ENCODE results near the gene SH2D5. TPM values are rescaled to one million over a fixed set of nuclear protein-coding genes. Genes with fewer than 3 reads are reported as not detected.

Gene SH2D5
- total RNA-seq, 1 donor from 2014 or later, result 5.9 TPM

DNA sequence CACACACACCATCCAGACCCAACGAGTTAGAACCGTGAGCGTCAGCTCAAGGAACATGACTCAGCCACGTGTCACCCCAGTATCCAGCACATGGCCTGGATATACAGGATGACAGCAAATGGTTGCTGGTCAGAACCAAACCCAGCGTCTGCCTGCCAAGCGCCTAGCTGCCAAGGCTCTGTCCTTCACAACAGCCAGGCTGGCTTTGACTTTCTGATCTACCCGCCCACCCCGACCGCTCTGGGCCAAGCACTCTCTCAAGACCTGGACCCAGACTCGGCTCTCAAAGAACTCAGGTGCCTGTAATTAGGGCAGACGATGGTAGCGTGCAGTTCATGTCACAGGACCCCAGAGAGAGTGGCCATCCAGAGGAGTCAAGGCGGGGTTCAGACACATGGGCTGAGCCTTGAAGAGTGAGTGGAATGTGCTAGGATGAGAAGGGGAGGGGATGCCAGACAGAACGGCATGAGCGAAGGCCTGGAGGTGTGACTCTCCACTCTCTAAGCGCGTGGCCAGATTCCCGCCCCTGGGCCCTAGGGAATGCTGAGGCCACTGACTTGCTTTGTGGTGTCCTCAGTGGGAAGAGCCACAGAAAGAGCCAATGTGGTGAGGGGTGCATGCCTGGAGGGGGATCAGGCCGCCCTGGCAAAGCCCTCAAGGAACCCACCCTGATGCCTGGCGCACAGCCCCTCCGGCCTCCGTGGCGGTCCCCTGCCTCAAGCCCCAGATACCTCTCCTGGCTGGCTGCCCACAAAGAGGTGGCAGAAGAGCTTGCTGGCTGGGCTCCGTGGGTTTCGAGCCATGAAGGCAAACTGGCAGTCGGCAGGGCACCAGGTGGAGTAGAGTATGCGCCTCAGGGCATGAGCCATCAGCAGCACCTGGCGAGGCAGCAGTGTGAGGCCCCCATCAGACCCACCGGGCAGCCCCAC, 7.0 kb downstream of the SH2D5 start:
- Histone ChIP-seq H3K4me2 (ENCODE audit: low read length) (no peak overlapping the region), H3K4me1 (ENCODE audit: insufficient read depth, low read length) (no peaks in the 10 kb centered on the region), H3K9me3 (ENCODE audit: insufficient read depth, low read depth, low read length) (no peaks in the 10 kb centered on the region), H2AFZ (ENCODE audit: low read depth, low read length) (no peak overlapping the region), H3K4me3 (ENCODE audit: insufficient read depth, low read depth, low read length) (no peak overlapping the region), H3K27me3 (ENCODE audit: insufficient read depth, low read length) (peaks cover 3% of the 10 kb centered on the region), H3K36me3 (ENCODE audit: insufficient read depth, low read length) (no peaks in the 10 kb centered on the region), H3K27ac (ENCODE audit: low read depth, low read length) (no peak overlapping the region), H4K20me1 (ENCODE audit: insufficient read depth, low read length) (no peaks in the 10 kb centered on the region), H3K9ac (ENCODE audit: low read length) (no peak overlapping the region), H3K79me2 (ENCODE audit: insufficient read depth, low read length) (no peaks in the 10 kb centered on the region)
- TF ChIP-seq, protein P1, sequence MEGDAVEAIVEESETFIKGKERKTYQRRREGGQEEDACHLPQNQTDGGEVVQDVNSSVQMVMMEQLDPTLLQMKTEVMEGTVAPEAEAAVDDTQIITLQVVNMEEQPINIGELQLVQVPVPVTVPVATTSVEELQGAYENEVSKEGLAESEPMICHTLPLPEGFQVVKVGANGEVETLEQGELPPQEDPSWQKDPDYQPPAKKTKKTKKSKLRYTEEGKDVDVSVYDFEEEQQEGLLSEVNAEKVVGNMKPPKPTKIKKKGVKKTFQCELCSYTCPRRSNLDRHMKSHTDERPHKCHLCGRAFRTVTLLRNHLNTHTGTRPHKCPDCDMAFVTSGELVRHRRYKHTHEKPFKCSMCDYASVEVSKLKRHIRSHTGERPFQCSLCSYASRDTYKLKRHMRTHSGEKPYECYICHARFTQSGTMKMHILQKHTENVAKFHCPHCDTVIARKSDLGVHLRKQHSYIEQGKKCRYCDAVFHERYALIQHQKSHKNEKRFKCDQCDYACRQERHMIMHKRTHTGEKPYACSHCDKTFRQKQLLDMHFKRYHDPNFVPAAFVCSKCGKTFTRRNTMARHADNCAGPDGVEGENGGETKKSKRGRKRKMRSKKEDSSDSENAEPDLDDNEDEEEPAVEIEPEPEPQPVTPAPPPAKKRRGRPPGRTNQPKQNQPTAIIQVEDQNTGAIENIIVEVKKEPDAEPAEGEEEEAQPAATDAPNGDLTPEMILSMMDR (IDR thresholded peaks at IDR 0.05; ENCODE audit: insufficient read depth, low read depth, low read length), result no peak
- TF ChIP-seq EZH2 (IDR thresholded peaks at IDR 0.05; ENCODE audit: insufficient read depth, low read length), result no peak
- Mint-ChIP-seq H3K27me3 (ENCODE audit: low read depth, unreplicated experiment) (peaks cover 14% of the 10 kb centered on the region), H3K27ac (ENCODE audit: unreplicated experiment) (no peak overlapping the region), H3K36me3 (ENCODE audit: low read depth, unreplicated experiment) (peaks cover 2% of the 10 kb centered on the region), H3K4me3 (ENCODE audit: unreplicated experiment) (no peak overlapping the region), H3K4me1 (ENCODE audit: low read depth, unreplicated experiment) (peaks cover 2% of the 10 kb centered on the region), H3K9me3 (ENCODE audit: unreplicated experiment) (no peaks in the 10 kb centered on the region)
- DNase-seq (ENCODE audit: low read depth), result peak; percentile 47
- FAIRE-seq, result no peak

DNA sequence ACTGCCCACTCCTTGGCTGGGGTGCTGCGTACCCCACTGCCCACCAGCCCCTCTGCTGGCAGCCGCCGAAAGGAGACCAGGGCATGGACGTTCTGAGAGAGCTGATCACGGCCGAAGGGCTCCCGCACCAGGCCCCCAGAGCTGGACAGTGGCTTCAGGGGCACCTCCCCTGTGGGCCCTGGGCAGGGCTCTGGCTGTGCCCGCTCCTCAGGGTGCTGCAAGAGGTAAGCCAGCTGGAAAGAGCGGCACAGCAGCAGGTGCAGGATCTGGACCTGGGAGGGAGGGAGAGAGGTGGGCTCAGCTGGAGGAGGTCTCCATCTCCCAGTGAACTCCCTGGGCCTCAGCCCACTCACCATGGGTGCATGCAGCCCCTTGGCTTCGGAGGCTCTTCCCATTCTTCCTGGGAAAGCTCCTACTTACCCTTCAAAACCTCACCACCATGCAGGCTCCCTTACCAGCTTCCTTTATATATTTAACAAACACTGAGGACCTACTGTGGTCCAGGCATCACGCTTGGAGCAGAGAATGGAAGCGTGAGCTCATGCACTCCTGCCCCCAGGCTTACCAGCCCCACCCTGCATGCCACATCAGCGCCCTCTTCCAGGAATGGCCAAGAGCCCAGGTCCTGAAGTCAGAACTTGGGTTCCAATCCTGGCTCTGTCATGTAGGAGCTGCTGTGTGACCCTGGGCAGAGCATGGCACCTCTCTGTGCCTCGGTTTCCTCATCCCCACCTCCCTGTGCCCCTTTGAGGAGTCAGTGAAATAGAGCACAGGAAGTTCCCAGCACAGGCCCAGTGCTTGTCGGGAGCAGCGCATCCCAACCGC, 7.9 kb downstream of the SH2D5 start:
- H3K27ac ChIP-seq (ENCODE audit: low read depth, low read length), result no peak overlapping the region
- H3K4me1 ChIP-seq (ENCODE audit: insufficient read depth, low read length), result no peaks in the 10 kb centered on the region
- FAIRE-seq, result no peak
- H3K36me3 ChIP-seq (ENCODE audit: insufficient read depth, low read length), result no peaks in the 10 kb centered on the region
- no peaks in the 10 kb centered on the region for H3K27me3 ChIP-seq (ENCODE audit: insufficient read depth, low read length)
- no peaks in the 10 kb centered on the region for H3K9me3 ChIP-seq (ENCODE audit: insufficient read depth, low read depth, low read length)
- peaks cover 2% of the 10 kb centered on the region for H3K4me1 Mint-ChIP-seq (ENCODE audit: low read depth, unreplicated experiment)
- H3K9ac ChIP-seq (ENCODE audit: low read length), result no peak overlapping the region
- no peaks in the 10 kb centered on the region for H3K9me3 Mint-ChIP-seq (ENCODE audit: unreplicated experiment)
- H3K27me3 Mint-ChIP-seq (ENCODE audit: low read depth, unreplicated experiment), result peaks cover 18% of the 10 kb centered on the region
- no peak overlapping the region for H3K27ac Mint-ChIP-seq (ENCODE audit: unreplicated experiment)
- H3K79me2 ChIP-seq (ENCODE audit: insufficient read depth, low read length), result no peaks in the 10 kb centered on the region
- peaks cover 3% of the 10 kb centered on the region for H3K36me3 Mint-ChIP-seq (ENCODE audit: low read depth, unreplicated experiment)
- DNase-seq (ENCODE audit: low read depth), result no peak
- H2AFZ ChIP-seq (ENCODE audit: low read depth, low read length), result no peak overlapping the region
- H3K4me3 ChIP-seq (ENCODE audit: insufficient read depth, low read depth, low read length), result no peak overlapping the region
- no peaks in the 10 kb centered on the region for H4K20me1 ChIP-seq (ENCODE audit: insufficient read depth, low read length)
- H3K4me2 ChIP-seq (ENCODE audit: low read length), result no peak overlapping the region
- H3K4me3 Mint-ChIP-seq (ENCODE audit: unreplicated experiment), result no peak overlapping the region
- TF ChIP-seq EZH2 (IDR thresholded peaks at IDR 0.05; ENCODE audit: insufficient read depth, low read length), result no peak
- TF ChIP-seq, protein P1 (IDR thresholded peaks at IDR 0.05; ENCODE audit: insufficient read depth, low read depth, low read length), result no peak
